BJ (cell line): Measurements from ENCODE around the gene RAF1. TPM values are rescaled to one million over a fixed set of nuclear protein-coding genes. Genes with fewer than 3 reads are reported as not detected.

Experiments used
- CTCF ChIA-PET: fragments of 350-600 bp; formaldehyde crosslinking; extraction: SDS; loops from one replicate; lab custom pipeline; 2021; ENCODE audit warnings: antibody characterized with exemption, inconsistent platforms; lab: Yijun Ruan, JAX
- POLR2A ChIA-PET: fragments of 300-600 bp; sonication (Branson Sonifier 250); formaldehyde crosslinking; extraction: SDS; loops from one replicate; lab custom pipeline; 2021; ENCODE audit warnings: antibody characterized with exemption; lab: Charles Lee
- DNase-seq: peaks from one replicate; pipeline ENCODE4 v3.0.0-alpha.2; 2011; ENCODE audit warnings: low read depth
- H3K27me3 ChIP-seq: 2 replicates; pipeline ENCODE4 v1.6.0; 2011; ENCODE audit warnings: low read length; ENCODE audit not compliant: control insufficient read depth, insufficient read depth
- H3K36me3 ChIP-seq: 2 replicates; pipeline ENCODE4 v1.5.1; 2011; ENCODE audit warnings: low read length; ENCODE audit not compliant: control insufficient read depth, insufficient read depth
- H3K4me3 ChIP-seq: 2 replicates; pipeline ENCODE4 v1.5.1; 2011; ENCODE audit warnings: low read depth, mild to moderate bottlenecking, control low read depth, low read length
- CTCF ChIP-seq: IDR thresholded peaks from 2 replicates; pipeline ENCODE4 v1.5.1; 2011; ENCODE audit warnings: low read depth, mild to moderate bottlenecking, control low read depth, inconsistent platforms, low read length, moderate library complexity; ENCODE audit not compliant: insufficient read depth
- polyA plus RNA-seq: library from polyadenylated mRNA; depleted of rRNA; stranded (reverse); fragments of >200 nt; gene quantifications from 2 replicates; pipeline ENCODE4 v1.2.3, GENCODE V29; 2011

Gene RAF1
- polyA plus RNA-seq, 1 experiment: 122 TPM

- no peak for TF ChIP-seq CTCF
- no peaks in the 10 kb centered on the region for H3K27me3 ChIP-seq
- peaks cover 36% of the 10 kb centered on the region for H3K36me3 ChIP-seq
- no peak overlapping the region for H3K4me3 ChIP-seq
- no peak for DNase-seq
- ChIA-PET POLR2A (no interaction called here), CTCF (no interaction called here)
These were observed 81.2 kb downstream of the RAF1 start for GRCh38 chr3:12582730-12583129.

DNA sequence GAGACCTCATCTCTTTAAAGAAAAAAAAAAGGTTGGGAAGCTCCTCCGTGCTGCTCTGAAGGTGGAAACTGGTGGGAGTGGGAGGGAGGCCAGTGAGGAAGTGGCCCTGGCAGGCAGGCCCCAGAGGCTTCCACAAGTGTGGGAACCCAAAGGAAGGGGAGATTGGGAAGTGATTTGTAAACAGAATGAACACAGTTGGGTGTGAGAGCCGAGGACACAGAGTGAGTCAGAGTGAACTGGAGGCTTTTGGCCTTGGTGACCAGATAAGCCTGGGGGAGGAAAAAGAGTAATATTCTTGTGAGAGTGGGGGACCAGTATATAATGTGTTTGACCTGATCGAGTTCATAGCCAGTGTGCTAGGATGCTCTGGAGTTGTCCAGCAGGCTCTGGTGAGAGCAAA lies 84.0 kb downstream of the RAF1 start:
- Histone ChIP-seq H3K36me3 (peaks cover 33% of the 10 kb centered on the region), H3K27me3 (no peaks in the 10 kb centered on the region), H3K4me3 (no peak overlapping the region)
- CTCF ChIA-PET: no interaction called here
- DNase-seq: no peak
- POLR2A ChIA-PET: no interaction called here
- no peak for TF ChIP-seq CTCF

DNA sequence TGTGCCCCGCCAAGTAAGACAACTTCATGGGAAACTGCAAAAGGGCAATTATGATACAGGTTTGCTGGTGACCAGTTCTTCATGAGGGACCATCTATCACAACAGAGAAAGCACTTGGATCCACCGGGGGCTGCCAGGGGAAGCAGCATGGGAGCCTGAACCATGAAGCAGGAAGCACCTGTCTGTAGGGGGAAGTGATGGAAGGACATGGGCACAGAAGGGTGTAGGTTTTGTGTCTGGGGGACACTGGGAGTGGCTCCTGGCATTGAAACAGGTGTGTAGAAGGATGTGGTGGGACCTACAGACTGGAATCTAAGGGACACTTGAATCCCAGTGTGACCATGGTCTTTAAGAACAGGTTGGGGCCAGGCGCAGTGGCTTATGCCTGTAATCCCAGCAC lies 84.5 kb downstream of the RAF1 start:
- Histone ChIP-seq H3K4me3 (no peak overlapping the region), H3K27me3 (no peaks in the 10 kb centered on the region), H3K36me3 (peaks cover 33% of the 10 kb centered on the region)
- no peak for DNase-seq
- ChIA-PET CTCF (no interaction called here), POLR2A (no interaction called here)
- no peak for TF ChIP-seq CTCF

- ChIA-PET CTCF (no interaction called here), POLR2A (no interaction called here)
- H3K36me3 ChIP-seq: peaks cover 34% of the 10 kb centered on the region
These were observed 85.2 kb downstream of the RAF1 start for GRCh38 chr3:12578742-12579141.

GRCh38 chr3:12577379-12577778 lies 86.5 kb downstream of the RAF1 start:
- ChIA-PET POLR2A (no interaction called here), CTCF (interaction anchor here (1.2 to 1.6 kb wide), 2 partner anchors 18 to 143 kb away, joined by 3 to 4 read pairs; no protein-coding TSS in a partner anchor)
- peaks cover 29% of the 10 kb centered on the region for H3K36me3 ChIP-seq
- H3K4me3 ChIP-seq: no peak overlapping the region
- no peak for DNase-seq
- TF ChIP-seq CTCF: no peak
- H3K27me3 ChIP-seq: no peaks in the 10 kb centered on the region

More at GRCh38 chr3:12578742-12579141, 85.2 kb downstream of the RAF1 start:
- DNase-seq: no peak
- no peaks in the 10 kb centered on the region for H3K27me3 ChIP-seq
- TF ChIP-seq CTCF: peak; percentile 27
- no peak overlapping the region for H3K4me3 ChIP-seq
